ENCODE data around the gene WDR1.

GRCh38 chr4:10161840-10162239, 45.2 kb upstream of the WDR1 start:
- TF ChIP-seq CTCF (IDR thresholded peaks at IDR 0.05) (no peak), POLR2A (IDR thresholded peaks at IDR 0.05) (no peak), POLR2AphosphoS5 (IDR thresholded peaks at IDR 0.05) (no peak)

Data from upper lobe of left lung (tissue), 4 donors.